Fibroblast of lung (primary cell): Measurements from ENCODE around the gene SENP2. TPM values are rescaled to one million over a fixed set of nuclear protein-coding genes. Genes with fewer than 3 reads are reported as not detected.

Experiments
- DNase-seq, 2 donors: peaks; one replicate each; pipeline versions ENCODE4 v3.0.0 to v3.0.0-alpha.2; 2010; ENCODE audit warnings: low read depth in 2 of 2
- H2AFZ ChIP-seq: 2 replicates; pipeline ENCODE4 v1.5.1; 2012; ENCODE audit warnings: low read length, control low read depth, inconsistent platforms
- H3K27ac ChIP-seq: 2 replicates; pipeline ENCODE4 v1.5.1; 2011; ENCODE audit warnings: low read length, control low read depth; ENCODE audit not compliant: insufficient read depth
- H3K27me3 ChIP-seq: 2 replicates; pipeline ENCODE4 v1.5.1; 2011; ENCODE audit warnings: mild to moderate bottlenecking, low read length; ENCODE audit not compliant: control insufficient read depth, insufficient read depth
- H3K36me3 ChIP-seq: 2 replicates; pipeline ENCODE4 v1.5.1; 2011; ENCODE audit warnings: low read length; ENCODE audit not compliant: control insufficient read depth, insufficient read depth
- H3K4me1 ChIP-seq: 2 replicates; pipeline ENCODE4 v1.5.1; 2011; ENCODE audit warnings: low read length; ENCODE audit not compliant: control insufficient read depth, insufficient read depth; ENCODE audit errors: extremely low read depth
- H3K4me2 ChIP-seq: 2 replicates; pipeline ENCODE4 v1.5.1; 2011; ENCODE audit warnings: low read length, control low read depth; ENCODE audit not compliant: insufficient read depth; ENCODE audit errors: extremely low read depth
- H3K4me3 ChIP-seq, 4 experiments: fragments of 200-600 bp in 1 of 4; sonication (generic) in 1 of 4; replicated peaks in 1 of 4; 2 replicates each; pipeline ENCODE4 v1.5.1; 2011 to 2016; ENCODE audit warnings: low read length in 4 of 4, low read depth in 3 of 4, mild to moderate bottlenecking in 3 of 4, control low read depth in 2 of 4, inconsistent platforms in 1 of 4, mixed read lengths in 1 of 4; ENCODE audit not compliant: insufficient read depth in 1 of 4; ENCODE audit errors: control extremely low read depth in 1 of 4
- H3K79me2 ChIP-seq: 2 replicates; pipeline ENCODE4 v1.5.1; 2012; ENCODE audit warnings: mild to moderate bottlenecking, low read length, inconsistent platforms; ENCODE audit not compliant: control insufficient read depth, insufficient read depth
- H3K9ac ChIP-seq: 2 replicates; pipeline ENCODE4 v1.5.1; 2011; ENCODE audit warnings: mild to moderate bottlenecking, low read length, control low read depth; ENCODE audit not compliant: insufficient read depth
- H3K9me3 ChIP-seq: 2 replicates; pipeline ENCODE4 v1.5.1; 2012; ENCODE audit warnings: low read depth, low read length; ENCODE audit not compliant: control insufficient read depth, insufficient read depth
- H4K20me1 ChIP-seq: 2 replicates; pipeline ENCODE4 v1.5.1; 2011; ENCODE audit warnings: low read length; ENCODE audit not compliant: control insufficient read depth, insufficient read depth; ENCODE audit errors: extremely low read depth
- CTCF ChIP-seq, 2 donors: IDR thresholded peaks in 1 of 2; conservative IDR thresholded peaks in 1 of 2; 1 replicate in 1 of 2; 2 replicates in 1 of 2; pipeline ENCODE4 v1.5.1; 2011 to 2012; ENCODE audit warnings: low read length in 2 of 2, control low read depth in 1 of 2, inconsistent platforms in 1 of 2, low read depth in 1 of 2, mild to moderate bottlenecking in 1 of 2
- EZH2 ChIP-seq: IDR thresholded peaks from 2 replicates; pipeline ENCODE4 v1.5.1; 2012; ENCODE audit warnings: low read length, control low read depth, mild to moderate bottlenecking; ENCODE audit errors: missing control alignments
- polyA plus RNA-seq, 2 donors: library from polyadenylated mRNA; depleted of rRNA in 1 of 2; stranded (reverse) in 1 of 2; unstranded in 1 of 2; fragments of >200 nt; gene quantifications; 2 replicates each; pipeline ENCODE4 v1.2.1, GENCODE V29; 2011 to 2012; ENCODE audit warnings: missing spikeins in 1 of 2
- total RNA-seq: library from RNA; depleted of rRNA; stranded (reverse); fragments of >200 nt; gene quantifications from 2 replicates; pipeline ENCODE4 v1.2.1, GENCODE V29; 2014

The SENP2 gene
- total and polyA plus RNA-seq, 2 donors (not counting 1 experiment from before 2014, with no cell fraction given) = 19.6 to 26.9 TPM

- Histone ChIP-seq H3K9ac (no peak overlapping the region), H2AFZ (no peak overlapping the region), H3K27me3 (no peaks in the 10 kb centered on the region), H3K27ac (no peak overlapping the region), H3K4me3 (no peak overlapping the region), H3K36me3 (peaks cover 16% of the 10 kb centered on the region), H4K20me1 (no peaks in the 10 kb centered on the region), H3K9me3 (no peaks in the 10 kb centered on the region), H3K4me2 (no peak overlapping the region), H3K79me2 (no peaks in the 10 kb centered on the region), H3K4me1 (no peaks in the 10 kb centered on the region)
- no peak for DNase-seq
- TF ChIP-seq EZH2 = no peak
- TF ChIP-seq CTCF (conservative IDR thresholded peaks at IDR 0.05 in 1 of 2, IDR thresholded peaks at IDR 0.05 in 1 of 2; ENCODE audit: low read depth in 1 of 2, low read length in 2 of 2) = no peak
Observed at GRCh38 chr3:185645596-185646381, 59.7 kb downstream of the SENP2 start.

- Histone ChIP-seq H4K20me1 (no peaks in the 10 kb centered on the region), H3K27ac (no peak overlapping the region), H3K27me3 (no peaks in the 10 kb centered on the region), H3K36me3 (peaks cover 16% of the 10 kb centered on the region), H3K4me1 (no peaks in the 10 kb centered on the region), H3K4me3 (no peak overlapping the region), H3K79me2 (no peaks in the 10 kb centered on the region), H3K9ac (no peak overlapping the region), H3K4me2 (no peak overlapping the region), H2AFZ (no peak overlapping the region), H3K9me3 (no peaks in the 10 kb centered on the region)
- no peak for DNase-seq
- TF ChIP-seq EZH2 (no peak), CTCF (conservative IDR thresholded peaks at IDR 0.05 in 1 of 2, IDR thresholded peaks at IDR 0.05 in 1 of 2; ENCODE audit: low read depth in 1 of 2, low read length in 2 of 2) (no peak)
Observed at GRCh38 chr3:185646382-185647133, 60.5 kb downstream of the SENP2 start.

- no peak for DNase-seq
- H3K4me2 ChIP-seq = no peak overlapping the region
- H3K9me3 ChIP-seq = no peaks in the 10 kb centered on the region
- no peak for TF ChIP-seq CTCF (conservative IDR thresholded peaks at IDR 0.05 in 1 of 2, IDR thresholded peaks at IDR 0.05 in 1 of 2; ENCODE audit: low read depth in 1 of 2, low read length in 2 of 2)
- no peak for TF ChIP-seq EZH2
- H3K4me1 ChIP-seq = no peaks in the 10 kb centered on the region
- H3K27me3 ChIP-seq = no peaks in the 10 kb centered on the region
- no peak overlapping the region for H3K27ac ChIP-seq
- H4K20me1 ChIP-seq = no peaks in the 10 kb centered on the region
- H2AFZ ChIP-seq = no peak overlapping the region
- H3K9ac ChIP-seq = no peak overlapping the region
- H3K4me3 ChIP-seq = no peak overlapping the region
- peaks cover 22% of the 10 kb centered on the region for H3K36me3 ChIP-seq
- H3K79me2 ChIP-seq = no peaks in the 10 kb centered on the region
Observed at GRCh38 chr3:185647134-185647879, 61.2 kb downstream of the SENP2 start.
